Left forelimb (tissue), 1 donor: ENCODE data around the gene LY6G5C.

Experiments used
- DNase-seq: peaks from one replicate; pipeline ENCODE4 v3.0.0-alpha.2; 2018; ENCODE audit warnings: low spot score

Gene LY6G5C

DNA sequence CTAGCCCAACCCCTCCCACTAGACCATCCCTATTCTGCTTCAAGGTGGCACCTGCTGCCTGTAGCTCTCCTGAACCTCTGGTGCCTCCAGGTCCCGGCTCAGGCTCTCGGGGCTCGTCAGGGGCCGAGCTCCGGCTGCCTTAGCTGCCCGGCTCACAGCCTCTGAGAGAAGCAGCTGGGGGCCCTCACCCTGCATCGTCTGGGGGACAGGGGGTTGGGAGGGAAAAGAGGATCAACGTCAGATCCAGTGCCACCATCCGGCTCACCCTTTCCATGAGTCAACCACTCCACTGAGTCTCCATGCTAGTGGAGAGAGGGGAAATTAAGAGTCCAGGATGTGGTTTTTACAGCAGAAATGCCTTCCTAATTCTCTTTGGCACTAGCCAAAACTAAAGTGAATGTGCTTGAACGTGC lies 41.4 kb downstream of the LY6G5C start:
- DNase-seq = no peak

DNA sequence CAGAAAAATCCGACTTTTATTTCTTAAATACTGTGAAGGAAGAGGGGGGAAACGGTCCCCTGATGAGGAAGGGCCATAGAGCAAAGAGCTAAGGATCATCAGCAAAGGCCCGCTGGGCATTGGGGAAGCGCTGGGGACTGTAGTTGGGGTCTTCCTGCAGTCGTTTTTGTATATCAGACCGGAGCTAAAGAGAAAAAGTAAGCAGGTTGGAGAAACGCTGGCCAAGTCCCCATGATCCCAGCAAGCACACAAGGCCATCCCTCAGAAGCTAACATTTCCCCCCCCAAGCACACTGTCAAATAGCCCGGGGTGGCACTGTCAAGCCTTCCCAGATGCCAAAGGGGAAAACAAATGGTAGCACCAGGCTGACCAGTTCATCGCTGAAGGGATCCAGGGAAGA lies 41.8 kb downstream of the LY6G5C start:
- DNase-seq = no peak

- no peak for DNase-seq
These were observed 43.9 kb downstream of the LY6G5C start for GRCh38 chr6:31636698-31637596.

GRCh38 chr6:31634969-31635575 lies 45.8 kb downstream of the LY6G5C start:
- DNase-seq = no peak

GRCh38 chr6:31634131-31634530 lies 46.7 kb downstream of the LY6G5C start:
- DNase-seq = no peak

DNA sequence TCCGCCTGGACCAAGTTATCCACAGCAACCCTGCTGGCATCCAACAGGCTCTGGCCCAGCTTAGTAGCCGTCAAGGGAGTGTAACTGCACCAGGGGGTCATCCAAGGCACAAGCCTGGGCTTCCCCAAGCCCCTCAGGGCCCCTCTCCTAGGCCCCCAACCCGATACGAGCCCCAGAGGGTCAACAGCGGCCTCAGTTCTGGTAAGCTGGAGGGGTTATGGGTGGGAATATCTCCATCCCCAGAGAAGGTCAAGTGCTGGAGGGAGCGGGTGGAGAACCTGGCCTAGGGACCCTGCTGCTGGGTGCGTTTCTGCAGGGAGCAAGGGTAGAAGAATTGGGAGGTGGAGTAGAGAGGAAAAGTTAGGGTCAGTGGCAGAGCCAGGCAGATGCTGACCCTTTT lies 47.4 kb downstream of the LY6G5C start:
- no peak for DNase-seq

DNA sequence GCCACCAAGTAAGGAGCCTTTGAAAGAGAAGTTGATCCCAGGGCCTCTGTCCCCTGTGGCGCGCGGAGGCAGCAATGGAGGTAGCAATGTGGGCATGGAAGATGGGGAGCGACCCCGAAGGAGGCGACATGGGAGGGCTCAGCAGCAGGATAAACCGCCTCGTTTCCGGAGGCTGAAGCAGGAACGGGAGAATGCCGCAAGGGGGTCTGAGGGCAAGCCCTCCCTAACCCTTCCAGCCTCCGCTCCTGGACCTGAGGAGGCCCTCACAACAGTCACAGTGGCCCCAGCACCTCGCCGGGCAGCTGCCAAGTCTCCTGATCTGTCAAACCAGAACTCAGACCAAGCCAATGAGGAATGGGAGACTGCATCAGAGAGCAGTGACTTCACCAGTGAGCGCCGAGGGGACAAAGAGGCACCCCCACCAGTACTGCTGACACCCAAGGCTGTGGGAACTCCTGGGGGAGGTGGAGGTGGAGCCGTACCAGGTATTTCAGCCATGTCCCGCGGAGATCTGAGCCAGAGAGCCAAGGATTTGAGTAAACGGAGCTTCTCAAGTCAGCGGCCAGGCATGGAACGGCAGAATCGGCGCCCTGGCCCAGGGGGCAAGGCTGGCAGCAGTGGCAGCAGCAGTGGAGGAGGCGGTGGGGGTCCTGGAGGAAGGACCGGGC lies 48.5 kb downstream of the LY6G5C start:
- DNase-seq = no peak

GRCh38 chr6:31631681-31632278 lies 49.1 kb downstream of the LY6G5C start:
- no peak for DNase-seq

GRCh38 chr6:31631209-31631608 lies 49.7 kb downstream of the LY6G5C start:
- DNase-seq = no peak

DNA sequence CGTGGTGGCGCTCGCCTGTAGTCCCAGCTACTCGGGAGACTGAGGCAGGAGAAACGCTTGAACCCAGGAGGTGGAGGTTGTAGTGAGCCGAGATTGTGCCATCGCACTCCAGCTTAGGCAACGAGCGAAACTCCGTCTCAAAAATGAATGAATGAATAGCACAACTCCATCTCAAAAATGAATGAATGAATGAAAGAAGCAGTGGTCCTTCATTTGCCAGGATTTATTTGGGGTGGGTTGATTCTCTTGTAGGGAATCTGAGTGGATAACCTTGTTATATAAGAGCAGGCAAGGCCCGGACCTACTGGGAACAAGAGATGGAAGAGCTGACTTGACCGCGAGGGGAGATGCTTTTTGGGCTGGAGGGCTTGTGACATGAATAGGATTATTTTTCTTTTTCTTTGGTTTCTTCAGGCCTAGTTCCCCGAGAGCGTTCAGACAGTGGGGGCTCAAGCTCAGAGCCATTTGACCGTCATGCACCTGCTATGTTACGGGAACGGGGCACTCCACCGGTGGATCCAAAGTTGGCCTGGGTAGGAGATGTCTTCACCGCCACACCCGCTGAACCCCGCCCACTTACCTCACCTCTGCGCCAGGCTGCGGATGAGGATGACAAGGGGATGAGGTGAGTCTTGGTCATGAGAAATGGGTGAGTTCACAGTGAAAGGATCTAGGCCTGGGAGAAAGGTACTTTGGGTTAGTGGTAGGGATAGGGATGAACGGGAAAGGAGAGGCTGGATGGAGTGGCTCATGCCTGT lies 50.5 kb downstream of the LY6G5C start:
- DNase-seq = no peak

GRCh38 chr6:31629014-31629413 lies 51.9 kb downstream of the LY6G5C start:
- DNase-seq = no peak

DNA sequence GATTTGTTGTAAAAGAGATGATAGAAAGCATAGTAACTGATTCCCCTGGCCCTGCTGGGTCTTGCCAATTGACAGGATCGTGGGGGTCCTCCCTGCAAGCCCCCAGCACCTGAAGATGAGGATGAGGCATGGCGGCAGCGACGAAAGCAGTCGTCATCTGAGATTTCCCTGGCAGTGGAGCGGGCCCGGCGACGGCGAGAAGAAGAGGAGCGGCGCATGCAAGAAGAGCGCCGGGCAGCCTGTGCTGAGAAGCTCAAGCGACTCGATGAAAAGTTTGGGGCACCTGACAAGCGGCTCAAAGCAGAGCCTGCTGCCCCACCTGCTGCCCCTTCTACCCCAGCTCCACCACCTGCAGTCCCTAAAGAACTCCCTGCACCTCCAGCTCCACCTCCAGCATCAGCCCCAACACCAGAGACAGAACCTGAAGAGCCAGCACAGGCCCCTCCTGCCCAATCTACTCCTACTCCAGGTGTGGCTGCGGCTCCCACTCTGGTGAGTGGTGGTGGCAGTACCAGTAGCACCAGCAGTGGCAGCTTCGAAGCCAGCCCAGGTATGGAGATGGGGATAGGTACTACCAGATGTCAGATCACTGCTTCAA lies 53.1 kb downstream of the LY6G5C start:
- DNase-seq = no peak

DNA sequence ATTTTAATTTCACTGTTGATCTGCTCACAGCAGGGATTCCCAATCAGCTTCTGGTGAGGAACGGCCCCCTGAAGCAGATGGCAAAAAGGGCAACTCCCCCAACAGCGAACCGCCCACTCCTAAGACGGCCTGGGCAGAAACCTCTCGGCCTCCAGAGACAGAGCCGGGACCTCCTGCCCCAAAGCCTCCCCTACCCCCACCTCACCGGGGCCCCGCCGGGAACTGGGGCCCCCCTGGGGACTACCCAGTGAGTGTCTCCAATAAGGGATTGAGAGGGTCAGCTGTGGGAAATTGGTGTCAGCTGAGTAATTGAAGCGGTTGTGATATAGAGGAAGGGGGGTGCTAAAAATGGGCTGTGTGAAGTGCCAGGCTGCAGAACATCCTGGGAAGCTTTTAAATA lies 53.9 kb downstream of the LY6G5C start:
- no peak for DNase-seq
